HG03097 (cell line): ENCODE results near the gene ITGA3.
"Not testable (repeated sequence)": the region's sequence is repeated elsewhere in the genome, so short reads cannot be mapped to it uniquely, and the experiment has no call there.

Experiments
- ATAC-seq: cut with Tn5 transposase; IDR thresholded peaks from one replicate; pipeline ENCODE4 v1.9.1; 2021; ENCODE audit not compliant: unreplicated experiment, low FRiP score

The ITGA3 gene

GRCh38 chr17:50051082-50051576, 4.8 kb upstream of the ITGA3 start:
- no peak for ATAC-seq

GRCh38 chr17:50051606-50052005, 4.3 kb upstream of the ITGA3 start:
- ATAC-seq, result no peak

DNA sequence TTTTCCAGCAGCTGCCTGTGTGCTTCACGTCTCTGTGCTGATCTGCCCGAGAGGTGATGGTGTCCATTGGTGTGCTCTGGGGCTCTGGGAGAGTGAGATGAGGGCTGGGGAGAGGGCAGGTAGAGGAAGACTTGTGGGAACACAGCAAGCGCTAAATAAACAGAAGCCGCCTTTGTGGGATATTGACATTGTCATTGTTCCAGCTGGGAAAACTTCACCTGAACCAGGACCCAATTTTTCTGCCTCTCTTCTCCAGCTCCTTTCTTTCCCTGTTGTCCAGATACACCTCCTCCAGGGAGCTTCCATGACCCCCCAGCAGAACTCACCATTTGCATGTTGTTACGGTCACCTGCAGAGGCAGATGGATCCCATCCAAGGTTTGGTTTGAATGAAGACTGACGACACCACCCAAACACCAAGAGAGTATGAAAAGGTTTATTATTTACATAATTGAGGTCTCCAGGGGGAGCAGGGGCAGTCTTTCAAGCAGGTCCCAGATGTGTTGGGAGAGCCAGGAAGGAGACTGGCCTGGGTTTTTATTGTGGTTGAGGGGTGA, 3.6 kb upstream of the ITGA3 start:
- ATAC-seq, result no peak

- ATAC-seq, result no peak
Measured at GRCh38 chr17:50052822-50053653, 2.9 kb upstream of the ITGA3 start.

DNA sequence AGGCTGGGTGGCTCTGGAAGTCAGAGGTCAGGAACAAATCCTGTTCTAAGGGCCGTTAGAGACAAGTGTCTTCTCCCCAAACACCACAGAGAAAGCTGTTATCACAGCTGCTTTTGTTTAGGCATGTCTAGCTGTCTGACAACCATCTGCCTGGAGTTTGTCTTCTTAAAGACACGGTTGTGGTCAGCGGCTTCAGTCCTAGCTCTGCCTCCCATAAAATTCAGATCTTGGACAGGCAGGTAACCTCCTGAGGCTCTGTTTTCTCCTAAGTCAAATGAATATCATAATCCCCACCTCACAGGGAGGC, 2.3 kb upstream of the ITGA3 start:
- ATAC-seq, result no peak

GRCh38 chr17:50055055-50055425, 870 bp upstream of the ITGA3 start:
- ATAC-seq, result no peak

GRCh38 chr17:50056217-50056960, 479 bp downstream of the ITGA3 start:
- no peak for ATAC-seq

- no peak for ATAC-seq
Measured at GRCh38 chr17:50056961-50057330, 1.0 kb downstream of the ITGA3 start.

DNA sequence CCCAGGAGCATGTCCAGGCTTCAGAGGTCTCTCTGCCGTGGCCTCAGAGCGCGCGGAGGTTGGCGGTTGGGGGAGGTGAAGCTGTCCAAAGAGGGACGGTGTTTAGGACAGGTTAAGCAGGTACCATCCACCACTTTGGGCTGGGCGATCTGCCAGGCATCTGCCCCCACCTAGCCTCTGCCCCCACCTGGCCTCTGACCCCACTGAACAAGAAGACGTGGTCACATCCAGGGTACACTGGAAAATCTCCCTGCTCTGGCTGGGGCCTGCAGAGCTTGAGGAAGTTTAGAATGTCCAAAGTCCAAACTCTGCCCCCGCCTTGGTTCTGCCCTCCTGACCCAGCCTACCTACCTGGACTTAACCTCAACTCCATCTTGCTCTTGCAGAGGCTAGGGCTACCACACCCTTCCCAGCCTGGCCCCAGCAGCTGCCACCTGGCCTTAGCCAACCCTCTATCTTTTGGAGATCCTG, 1.6 kb downstream of the ITGA3 start:
- no peak for ATAC-seq

DNA sequence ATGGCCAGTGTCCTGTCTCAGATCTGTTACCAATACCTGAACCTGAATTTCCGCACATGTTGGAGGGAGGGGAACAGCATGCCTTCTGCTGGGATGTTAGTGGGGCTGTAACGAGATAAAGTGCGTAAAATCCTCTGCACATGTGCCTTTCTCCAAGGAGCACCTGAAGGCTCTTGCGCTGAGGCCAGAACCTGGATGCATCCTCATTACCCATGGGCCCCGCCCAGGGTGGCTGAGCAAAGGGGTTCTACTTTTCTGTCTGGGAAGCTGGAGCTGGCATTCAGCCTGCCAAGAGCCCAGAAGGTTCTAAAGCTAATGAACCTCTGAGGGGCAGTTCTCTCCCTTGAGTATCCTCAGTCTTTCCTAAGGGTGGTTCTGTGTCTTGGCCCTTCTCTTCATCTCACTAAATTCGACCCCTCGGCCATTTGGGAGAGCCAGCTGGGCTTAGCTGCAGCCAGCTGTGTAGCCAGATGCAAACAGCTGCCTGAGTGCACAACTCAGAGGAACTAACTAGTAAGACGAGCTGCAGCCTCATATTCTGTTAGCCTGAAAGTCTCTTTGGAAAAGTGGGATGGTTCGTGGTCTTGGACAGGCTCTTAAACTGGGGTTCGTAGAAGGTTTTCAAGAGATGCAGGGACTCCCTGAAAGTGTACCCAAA, 2.5 kb downstream of the ITGA3 start:
- ATAC-seq, result no peak

- no peak for ATAC-seq
Measured at GRCh38 chr17:50059256-50059655, 3.3 kb downstream of the ITGA3 start.

- ATAC-seq, result no peak
Measured at GRCh38 chr17:50059759-50060273, 3.9 kb downstream of the ITGA3 start.

GRCh38 chr17:50060951-50061712, 5.2 kb downstream of the ITGA3 start:
- ATAC-seq, result no peak

DNA sequence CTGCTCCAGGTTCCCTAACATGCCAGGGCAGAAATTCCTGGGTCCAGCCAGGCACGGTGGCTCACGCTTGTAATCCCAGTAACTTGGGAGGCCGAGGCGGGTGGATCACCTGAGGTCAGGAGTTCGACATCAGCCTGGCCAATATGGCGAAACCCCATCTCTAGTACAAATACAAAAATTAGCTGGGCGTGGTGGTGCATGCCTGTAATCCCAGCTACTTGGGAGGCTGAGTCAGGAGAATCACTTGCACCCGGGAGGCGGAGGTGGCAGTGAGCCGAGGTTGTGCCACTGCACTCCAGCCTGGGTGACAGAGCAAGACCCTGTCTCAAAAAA, 5.8 kb downstream of the ITGA3 start:
- ATAC-seq, result not testable (repeated sequence)

DNA sequence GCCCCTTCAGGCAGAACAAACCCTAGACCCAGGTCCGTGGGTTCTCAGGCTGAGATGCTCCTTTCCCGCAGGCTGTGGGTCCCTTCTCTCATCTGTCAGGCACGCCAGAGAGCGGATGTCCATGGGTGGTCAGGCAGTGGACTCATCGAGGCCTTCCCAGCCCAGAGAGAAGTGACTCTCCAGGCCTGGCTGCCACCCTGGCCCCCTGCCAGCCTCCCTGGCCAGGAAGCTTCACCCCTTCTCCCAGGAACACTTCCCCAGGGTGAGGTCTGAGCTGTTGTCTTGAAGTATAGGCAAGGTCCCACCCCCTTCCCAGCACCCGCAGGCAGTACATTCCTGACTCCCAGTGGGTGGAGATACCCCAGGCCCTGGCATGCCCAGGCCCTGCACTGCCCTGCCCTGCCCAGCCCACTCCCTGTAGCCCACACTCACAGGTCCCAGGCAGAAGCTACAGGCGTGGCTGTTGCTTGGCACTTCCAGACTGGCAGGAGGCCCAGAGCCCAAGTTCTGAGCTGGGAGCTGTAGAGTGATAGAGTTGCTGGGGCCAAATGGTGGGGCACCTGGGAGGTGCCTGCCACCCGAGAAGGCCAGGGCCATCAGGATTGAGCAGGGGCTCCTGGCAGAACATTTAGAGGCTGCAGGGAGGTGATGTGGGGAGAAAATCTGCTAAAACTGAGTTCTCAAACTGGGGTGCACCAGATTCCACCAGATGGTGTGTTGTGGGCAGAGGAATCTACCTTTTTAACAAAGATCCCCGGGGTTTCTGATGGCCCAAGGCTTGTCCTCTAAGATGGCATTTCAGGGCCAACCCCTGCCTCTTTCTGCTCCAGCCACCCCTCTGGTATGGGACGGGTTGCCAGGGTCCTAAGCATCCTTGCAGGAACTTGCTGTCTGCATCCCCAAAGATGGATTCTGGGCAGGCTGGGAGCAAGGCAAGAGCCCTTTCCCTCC, 6.7 kb downstream of the ITGA3 start:
- no peak for ATAC-seq

DNA sequence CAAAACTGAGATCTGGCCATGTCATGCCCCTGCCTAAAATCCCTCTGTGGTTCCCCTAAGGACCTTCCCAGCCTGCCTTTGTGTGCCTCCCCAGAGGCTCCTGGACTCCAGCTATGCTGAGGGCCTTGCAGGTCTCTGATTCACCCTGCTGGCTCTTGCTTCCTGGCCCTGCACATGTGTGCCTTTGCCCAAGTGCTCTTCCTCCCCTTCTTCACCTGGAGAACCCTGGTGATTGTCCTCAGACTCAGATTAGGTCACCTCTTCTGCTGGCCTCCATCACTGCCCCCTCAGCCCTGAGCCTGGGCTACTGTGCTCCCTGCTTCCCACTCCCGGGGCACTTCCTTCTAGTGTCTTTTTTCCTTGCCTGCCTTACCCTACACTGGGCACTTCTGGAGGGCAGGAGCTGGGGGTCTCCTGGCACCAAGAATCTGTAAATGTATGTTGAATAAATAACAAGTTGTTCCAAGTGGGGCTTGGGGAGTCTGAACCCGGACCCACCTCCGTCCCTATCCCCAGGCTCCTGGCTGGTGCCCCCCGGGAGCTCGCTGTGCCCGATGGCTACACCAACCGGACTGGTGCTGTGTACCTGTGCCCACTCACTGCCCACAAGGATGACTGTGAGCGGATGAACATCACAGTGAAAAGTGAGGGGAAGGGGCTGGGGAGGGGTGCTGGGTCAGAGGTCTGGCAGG, 7.8 kb downstream of the ITGA3 start:
- no peak for ATAC-seq

DNA sequence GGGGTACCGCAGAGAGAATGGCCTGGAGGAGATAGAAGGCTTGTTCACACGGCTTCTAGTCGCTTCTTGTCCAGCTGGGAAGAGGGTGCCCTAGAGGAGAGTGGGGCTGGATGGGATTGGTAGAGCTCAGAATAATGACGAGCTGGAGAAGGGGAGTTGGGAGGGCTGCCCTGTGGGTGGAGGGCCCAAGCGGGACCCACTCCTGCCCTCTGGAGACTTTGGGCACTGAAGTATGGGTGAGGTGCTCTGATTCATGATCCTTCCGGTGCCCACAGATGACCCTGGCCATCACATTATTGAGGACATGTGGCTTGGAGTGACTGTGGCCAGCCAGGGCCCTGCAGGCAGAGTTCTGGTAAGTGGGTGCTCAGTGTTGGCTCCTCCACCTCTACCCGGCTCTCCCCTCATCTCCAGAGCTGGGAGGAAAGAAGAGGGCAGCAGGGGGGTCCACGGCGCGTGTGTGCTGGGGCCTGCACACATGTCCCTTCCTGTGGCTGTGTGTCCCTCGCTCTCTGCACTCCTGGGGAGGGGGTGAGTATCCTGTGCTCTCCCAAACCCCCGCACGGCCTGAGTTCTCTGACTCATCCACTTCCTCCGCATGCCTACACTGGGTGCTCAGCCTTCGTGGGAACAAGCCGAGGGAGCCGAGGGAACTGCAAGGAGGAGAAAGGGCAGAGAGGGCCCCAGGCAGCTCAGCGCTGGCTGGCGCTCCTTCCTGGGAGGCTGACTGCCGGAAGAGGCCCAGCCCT, 8.5 kb downstream of the ITGA3 start:
- ATAC-seq, result no peak

DNA sequence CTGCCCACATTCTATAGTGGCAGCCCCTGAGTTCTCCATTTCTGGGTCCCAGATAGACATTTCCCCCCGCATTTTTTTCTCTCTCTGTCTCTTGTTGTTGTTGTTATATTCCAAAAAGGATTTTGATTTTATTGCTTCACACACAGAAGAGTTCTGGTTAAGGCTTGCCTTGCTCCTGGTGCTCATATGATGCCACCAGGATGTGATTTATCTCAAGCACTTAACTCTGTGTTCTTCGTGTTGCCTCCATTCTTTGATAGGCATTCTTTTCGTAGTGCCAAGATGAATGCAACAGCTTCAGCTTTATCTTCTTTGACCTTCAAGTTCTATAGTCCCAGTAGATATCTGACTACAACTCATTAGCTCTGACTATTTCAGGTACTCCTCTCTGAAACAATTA, 9.1 kb downstream of the ITGA3 start:
- no peak for ATAC-seq
